GM12878 (cell line): ENCODE data around the gene DDR1. TPM values are rescaled to one million over a fixed set of nuclear protein-coding genes. Genes with fewer than 3 reads are reported as not detected.

Experiments used
- ATAC-seq: fragments of 200-7000 bp; cut with Tn5 transposase; 3 replicates; pipeline ENCODE4 v1.9.1; 2020; ENCODE audit warnings: mild to moderate bottlenecking, moderate library complexity
- BruUV-seq: library from RNA; stranded (reverse); fragments of 400-500 nt; replicated peaks from 2 replicates; lab custom pipeline; 2021; lab: Mats Ljungman, UMichigan
- CTCF ChIA-PET: fragments of 300-600 bp; sonication (Branson Sonifier 250); formaldehyde crosslinking; extraction: SDS; loops from one replicate; lab custom pipeline; 2021; ENCODE audit warnings: inconsistent platforms; lab: Yijun Ruan, JAX
- POLR2A ChIA-PET: fragments of 350-600 bp; formaldehyde crosslinking; extraction: SDS; loops from one replicate; lab custom pipeline; 2021; ENCODE audit warnings: inconsistent platforms; lab: Charles Lee
- RAD21 ChIA-PET: fragments of 300-600 bp; sonication (Branson Sonifier 250); formaldehyde crosslinking; loops from one replicate; lab custom pipeline; 2023; ENCODE audit warnings: antibody characterized with exemption; ENCODE audit not compliant: unreplicated experiment; lab: Charles Lee
- SMC1A ChIA-PET: fragments of 300-600 bp; sonication (Branson Sonifier 250); formaldehyde crosslinking; loops from one replicate; lab custom pipeline; 2023; ENCODE audit not compliant: unreplicated experiment, uncharacterized antibody; lab: Charles Lee
- DNase-seq: peaks from one replicate; pipeline ENCODE4 v3.0.0-alpha.2; 2011; ENCODE audit warnings: low read depth, low spot score
- FAIRE-seq: peaks from 3 replicates; lab custom pipeline; 2011; peaks lifted over from hg19 to GRCh38; lab: Jason Lieb, UNC
- H2AFZ ChIP-seq: 2 replicates; pipeline ENCODE4 v1.6.0; 2011; ENCODE audit warnings: low read depth, low read length, control low read depth; ENCODE audit not compliant: control insufficient read depth
- H3K27ac ChIP-seq: 2 replicates; pipeline ENCODE4 v1.5.1; 2011; ENCODE audit warnings: control low read depth; ENCODE audit not compliant: control insufficient read depth, insufficient read depth
- H3K27me3 ChIP-seq, 2 experiments: replicated peaks in 1 of 2; 2 replicates each; pipeline versions ENCODE4 v1.6.0 to v1.6.1; 2011; ENCODE audit warnings: low read length in 1 of 2; ENCODE audit not compliant: control insufficient read depth in 2 of 2, insufficient read depth in 2 of 2
- H3K36me3 ChIP-seq, 2 experiments: 2 replicates each; pipeline ENCODE4 v1.5.1; 2011; ENCODE audit warnings: low read length in 1 of 2; ENCODE audit not compliant: control insufficient read depth in 2 of 2, insufficient read depth in 2 of 2
- H3K4me1 ChIP-seq: 2 replicates; pipeline ENCODE4 v1.6.1; 2011; ENCODE audit warnings: mild to moderate bottlenecking, low read length, moderate library complexity, mixed read lengths; ENCODE audit not compliant: control insufficient read depth, insufficient read depth
- H3K4me2 ChIP-seq: 2 replicates; pipeline ENCODE4 v1.6.0; 2011; ENCODE audit warnings: control low read depth; ENCODE audit not compliant: control insufficient read depth, insufficient read depth
- H3K4me3 ChIP-seq: fragments of 200-600 bp; sonication (generic); 2 replicates; pipeline ENCODE4 v1.5.1; 2016
- H3K79me2 ChIP-seq: 2 replicates; pipeline ENCODE4 v1.6.0; 2011; ENCODE audit warnings: low read length; ENCODE audit not compliant: control insufficient read depth, insufficient read depth
- H3K9ac ChIP-seq: 2 replicates; pipeline ENCODE4 v1.8.0; 2011; ENCODE audit warnings: low read length, control low read depth, mixed read lengths; ENCODE audit not compliant: control insufficient read depth, insufficient read depth
- H3K9me3 ChIP-seq: replicated peaks from 3 replicates; pipeline ENCODE4 v1.5.1; 2011; ENCODE audit warnings: mild to moderate bottlenecking, low read length; ENCODE audit not compliant: control insufficient read depth, insufficient read depth
- H4K20me1 ChIP-seq: 2 replicates; pipeline ENCODE4 v1.6.0; 2011; ENCODE audit not compliant: control insufficient read depth, insufficient read depth
- ATF3 ChIP-seq: IDR thresholded peaks from 2 replicates; pipeline ENCODE4 v1.6.1; 2011; ENCODE audit warnings: low read depth, mild to moderate bottlenecking, low read length, moderate library complexity, borderline replicate concordance; ENCODE audit errors: extremely low read depth
- CBX3 ChIP-seq: fragments of 200-600 bp; sonication (generic); IDR thresholded peaks from 2 replicates; pipeline ENCODE4 v1.6.1; 2016; ENCODE audit warnings: low read depth, borderline replicate concordance
- CHD2 ChIP-seq: IDR thresholded peaks from 2 replicates; pipeline ENCODE4 v1.6.1; 2011; ENCODE audit warnings: low read depth, low read length, improper control_type of control experiment, borderline replicate concordance
- DPF2 ChIP-seq: fragments of 450-650 bp; IDR thresholded peaks from 2 replicates; pipeline ENCODE4 v1.6.1; 2017; ENCODE audit warnings: mild to moderate bottlenecking
- E4F1 ChIP-seq: fragments of 450-650 bp; IDR thresholded peaks from 2 replicates; pipeline ENCODE4 v1.6.1; 2018; ENCODE audit warnings: borderline replicate concordance, mild to moderate bottlenecking; ENCODE audit not compliant: partially characterized antibody
- EED ChIP-seq: sonication (generic); IDR thresholded peaks from 2 replicates; pipeline ENCODE4 v1.6.1; 2016; ENCODE audit warnings: antibody characterized with exemption, low read depth
- EZH2 ChIP-seq: IDR thresholded peaks from 2 replicates; pipeline ENCODE4 v1.6.1; 2012; ENCODE audit warnings: low read depth, mild to moderate bottlenecking, control low read depth, inconsistent platforms, low read length, borderline replicate concordance; ENCODE audit not compliant: control insufficient read depth
- HDAC2 ChIP-seq: fragments of 200-600 bp; sonication (generic); IDR thresholded peaks from 2 replicates; pipeline ENCODE4 v1.6.1; 2017
- HDGF ChIP-seq: fragments of 450-650 bp; IDR thresholded peaks from 2 replicates; pipeline ENCODE4 v1.6.1; 2016; ENCODE audit warnings: antibody characterized with exemption
- JUND ChIP-seq: IDR thresholded peaks from 2 replicates; pipeline ENCODE4 v1.6.1; 2012; ENCODE audit warnings: low read depth, mild to moderate bottlenecking, low read length, improper control_type of control experiment, moderate library complexity
- LARP7 ChIP-seq: fragments of 450-650 bp; IDR thresholded peaks from 2 replicates; pipeline ENCODE4 v1.6.1; 2017; ENCODE audit warnings: mild to moderate bottlenecking
- NFYB ChIP-seq: IDR thresholded peaks from 2 replicates; pipeline ENCODE4 v1.6.1; 2011; ENCODE audit warnings: low read depth, mild to moderate bottlenecking, low read length, improper control_type of control experiment, moderate library complexity; ENCODE audit not compliant: insufficient read depth
- NR2F1 ChIP-seq: fragments of 450-650 bp; conservative IDR thresholded peaks from 2 replicates; pipeline ENCODE4 v1.6.1; 2017; ENCODE audit warnings: mild to moderate bottlenecking
- POU2F2 ChIP-seq: IDR thresholded peaks from 3 replicates; pipeline ENCODE4 v1.6.1; 2011; ENCODE audit warnings: low read depth, mild to moderate bottlenecking, low read length, borderline replicate concordance
- RAD51 ChIP-seq: fragments of 450-650 bp; IDR thresholded peaks from 2 replicates; pipeline ENCODE4 v1.6.1; 2016; ENCODE audit warnings: moderate library complexity, mild to moderate bottlenecking, inconsistent platforms
- RELB ChIP-seq: fragments of 450-650 bp; IDR thresholded peaks from 2 replicates; pipeline ENCODE4 v1.6.1; 2017; ENCODE audit warnings: low read depth, mild to moderate bottlenecking, moderate library complexity
- SP1 ChIP-seq: IDR thresholded peaks from one replicate; pipeline ENCODE4 v1.6.1; 2011; ENCODE audit warnings: low read depth, low read length
- SPI1 ChIP-seq: IDR thresholded peaks from 2 replicates; pipeline ENCODE4 v1.6.1; 2011; ENCODE audit warnings: low read depth, mild to moderate bottlenecking, low read length, moderate library complexity, borderline replicate concordance; ENCODE audit not compliant: insufficient read depth
- ZBED1 ChIP-seq: IDR thresholded peaks from 2 replicates; pipeline ENCODE4 v1.6.1; 2016; ENCODE audit warnings: borderline replicate concordance
- WGBS: methylation state at CpG from one replicate; pipeline ENCODE4 v1.1.6; 2016; ENCODE audit warnings: low lambda C conversion rate; ENCODE audit not compliant: insufficient replicate concordance, insufficient coverage; ENCODE audit errors: missing lambda C conversion rate; 5-methylcytosine and 5-hydroxymethylcytosine counted together
- in situ Hi-C: fragments of 300-500 bp; cut with MboI; formaldehyde crosslinking; loops from 9 replicates; pipeline ENCODE4 v1.14.3; 2018; ENCODE audit warnings: mixed read lengths
- intact Hi-C: fragments of 100-400 bp; cut with micrococcal nuclease; formaldehyde crosslinking; loops from one replicate; pipeline ENCODE4 v1.14.2; 2022; ENCODE audit not compliant: unreplicated experiment
- polyA plus RNA-seq, 11 experiments: library from polyadenylated mRNA; depleted of rRNA in 4 of 11; unstranded in 6 of 11; stranded (reverse) in 5 of 11; fragments of >200 nt; fragmentation: Nextera tagmentation in 4 of 11; fragmentation: Illumina TruSeq in 1 of 11; extraction: Ambion mirVana in 4 of 11; extraction: Trizol in 1 of 11; gene quantifications; 1 replicate in 1 of 11; 2 replicates in 10 of 11; pipeline versions ENCODE4 v1.2.1 to v1.2.3, GENCODE V29; 2011 to 2016; ENCODE audit warnings: inconsistent platforms in 2 of 11, missing spikeins in 2 of 11, low read depth in 1 of 11
- total RNA-seq, 4 experiments: library from RNA; depleted of rRNA in 3 of 4; stranded (reverse); fragments of >200 nt in 3 of 4; fragmentation: Illumina TruSeq in 1 of 4; extraction: Trizol in 1 of 4; gene quantifications; 2 replicates each; pipeline versions ENCODE4 v1.2.1 to v1.2.3, GENCODE V29; 2013 to 2021

DDR1 gene
- total and polyA plus RNA-seq, 10 of the 15 experiments (the other 5 are each of a cell fraction or from before 2014, with no cell fraction given) = 1.1 to 39.0 (median 11.9) TPM

- Histone ChIP-seq H3K9ac (no peak overlapping the region), H3K4me1 (no peaks in the 10 kb centered on the region), H4K20me1 (no peaks in the 10 kb centered on the region; the same call in 1 of the 2 replicates), H3K79me2 (no peaks in the 10 kb centered on the region), H3K9me3 (no peaks in the 10 kb centered on the region; the same call in 2 of the 3 replicates), H3K4me3 (no peak overlapping the region), H3K36me3 (no peaks in the 10 kb centered on the region), H3K27me3 (peaks cover 0 to 3% of the 10 kb centered on the region in 2 experiments; a peak in 3 of 4 replicates), H2AFZ (no peak overlapping the region), H3K4me2 (no peak overlapping the region), H3K27ac (no peak overlapping the region)
- intact Hi-C loops (no loop called here), in situ Hi-C loops (no loop called here)
- 49% methylated on average over 4 of the region's 4 CpGs for WGBS
- FAIRE-seq = no peak
- no peak for DNase-seq
- SMC1A ChIA-PET = no interaction called here
- POLR2A ChIA-PET = no interaction called here
- RAD21 ChIA-PET = no interaction called here
- BruUV-seq = no TSS peak
- CTCF ChIA-PET = no interaction called here
- ATAC-seq = no peak
- TF ChIP-seq POU2F2 (no peak), HDAC2 (no peak), DPF2 (no peak), JUND (no peak), SPI1 (no peak), ZBED1 (no peak), HDGF (no peak), EZH2 (no peak), EED (no peak), E4F1 (no peak), CHD2 (no peak), NR2F1 (no peak), ATF3 (no peak), RAD51 (no peak), CBX3 (no peak), SP1 (no peak), RELB (no peak), LARP7 (no peak), NFYB (no peak)
Observed at GRCh38 chr6:30944051-30944450, 59.7 kb downstream of the DDR1 start.
